ENCODE data around the gene FAM180B.

DNA sequence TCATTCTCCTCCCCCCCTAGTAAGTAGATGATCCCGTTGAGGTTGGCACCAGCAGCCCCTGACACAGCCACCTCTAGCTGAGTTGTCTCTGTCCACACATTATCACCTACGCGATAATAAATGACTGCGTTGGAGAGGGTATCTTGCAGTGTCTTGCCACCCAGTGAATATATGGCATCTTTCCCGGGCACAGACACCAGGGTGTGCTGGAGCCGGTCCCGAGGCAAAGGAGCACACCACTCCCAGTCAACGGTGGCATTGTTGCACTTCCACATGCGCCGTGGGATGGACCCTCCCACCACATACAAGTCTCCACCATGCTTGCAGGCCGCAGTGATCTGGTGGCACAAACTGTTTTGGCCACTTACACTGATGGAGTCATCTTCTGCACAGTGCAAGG, 13.2 kb upstream of the FAM180B start:
- TF ChIP-seq GABPA (IDR thresholded peaks at IDR 0.05; ENCODE audit: low read depth, low read length) (no peak), GABPA (CRISPR knock-in tag; IDR thresholded peaks at IDR 0.05; ENCODE audit: low read depth) (no peak), ZNF232 (CRISPR knock-in tag; IDR thresholded peaks at IDR 0.05; ENCODE audit: borderline replicate concordance) (no peak), ZNF33A (CRISPR knock-in tag; IDR thresholded peaks at IDR 0.05; ENCODE audit: borderline replicate concordance) (no peak), CREB3 (CRISPR knock-in tag; IDR thresholded peaks at IDR 0.05) (no peak), GABPB1 (CRISPR knock-in tag; IDR thresholded peaks at IDR 0.05) (no peak), TBL1XR1 (IDR thresholded peaks at IDR 0.05; ENCODE audit: borderline replicate concordance, low read length, partially characterized antibody) (no peak), KDM5A (IDR thresholded peaks at IDR 0.05; ENCODE audit: borderline replicate concordance, low read length) (no peak), ZNF143 (CRISPR knock-in tag; IDR thresholded peaks at IDR 0.05) (no peak)
- TF ChIP-seq, protein P1, sequence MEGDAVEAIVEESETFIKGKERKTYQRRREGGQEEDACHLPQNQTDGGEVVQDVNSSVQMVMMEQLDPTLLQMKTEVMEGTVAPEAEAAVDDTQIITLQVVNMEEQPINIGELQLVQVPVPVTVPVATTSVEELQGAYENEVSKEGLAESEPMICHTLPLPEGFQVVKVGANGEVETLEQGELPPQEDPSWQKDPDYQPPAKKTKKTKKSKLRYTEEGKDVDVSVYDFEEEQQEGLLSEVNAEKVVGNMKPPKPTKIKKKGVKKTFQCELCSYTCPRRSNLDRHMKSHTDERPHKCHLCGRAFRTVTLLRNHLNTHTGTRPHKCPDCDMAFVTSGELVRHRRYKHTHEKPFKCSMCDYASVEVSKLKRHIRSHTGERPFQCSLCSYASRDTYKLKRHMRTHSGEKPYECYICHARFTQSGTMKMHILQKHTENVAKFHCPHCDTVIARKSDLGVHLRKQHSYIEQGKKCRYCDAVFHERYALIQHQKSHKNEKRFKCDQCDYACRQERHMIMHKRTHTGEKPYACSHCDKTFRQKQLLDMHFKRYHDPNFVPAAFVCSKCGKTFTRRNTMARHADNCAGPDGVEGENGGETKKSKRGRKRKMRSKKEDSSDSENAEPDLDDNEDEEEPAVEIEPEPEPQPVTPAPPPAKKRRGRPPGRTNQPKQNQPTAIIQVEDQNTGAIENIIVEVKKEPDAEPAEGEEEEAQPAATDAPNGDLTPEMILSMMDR (CRISPR knock-in tag; IDR thresholded peaks at IDR 0.05): no peak
- TF ChIP-seq, protein P2, sequence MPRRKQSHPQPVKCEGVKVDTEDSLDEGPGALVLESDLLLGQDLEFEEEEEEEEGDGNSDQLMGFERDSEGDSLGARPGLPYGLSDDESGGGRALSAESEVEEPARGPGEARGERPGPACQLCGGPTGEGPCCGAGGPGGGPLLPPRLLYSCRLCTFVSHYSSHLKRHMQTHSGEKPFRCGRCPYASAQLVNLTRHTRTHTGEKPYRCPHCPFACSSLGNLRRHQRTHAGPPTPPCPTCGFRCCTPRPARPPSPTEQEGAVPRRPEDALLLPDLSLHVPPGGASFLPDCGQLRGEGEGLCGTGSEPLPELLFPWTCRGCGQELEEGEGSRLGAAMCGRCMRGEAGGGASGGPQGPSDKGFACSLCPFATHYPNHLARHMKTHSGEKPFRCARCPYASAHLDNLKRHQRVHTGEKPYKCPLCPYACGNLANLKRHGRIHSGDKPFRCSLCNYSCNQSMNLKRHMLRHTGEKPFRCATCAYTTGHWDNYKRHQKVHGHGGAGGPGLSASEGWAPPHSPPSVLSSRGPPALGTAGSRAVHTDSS (CRISPR knock-in tag; conservative IDR thresholded peaks at IDR 0.05): no peak
